Airway epithelial cell (primary cell): ENCODE results near the gene PLEKHH3. TPM values are rescaled to one million over a fixed set of nuclear protein-coding genes. Genes with fewer than 3 reads are reported as not detected.

Experiments used
- total RNA-seq: library from RNA; depleted of rRNA; stranded (reverse); fragments of >200 nt; gene quantifications from 2 replicates; pipeline ENCODE4 v1.2.3, GENCODE V29; 2015

PLEKHH3 gene
- total RNA-seq = 49.8 and 55.3 TPM in 2 replicates

GRCh38 chr17:42676424-42677011 lies at the start of gene PLEKHH3:
TSS of gene PLEKHH3 (minus strand) at chr17:42676994. CDS start at chr17:42676563, 431 bp downstream.

GRCh38 chr17:42681976-42682721 lies 5.4 kb upstream of the PLEKHH3 start, which contains the start of gene CNTNAP1:
TSS of gene CNTNAP1 (plus strand) at chr17:42682531. CDS start at chr17:42682830, 299 bp downstream.

DNA sequence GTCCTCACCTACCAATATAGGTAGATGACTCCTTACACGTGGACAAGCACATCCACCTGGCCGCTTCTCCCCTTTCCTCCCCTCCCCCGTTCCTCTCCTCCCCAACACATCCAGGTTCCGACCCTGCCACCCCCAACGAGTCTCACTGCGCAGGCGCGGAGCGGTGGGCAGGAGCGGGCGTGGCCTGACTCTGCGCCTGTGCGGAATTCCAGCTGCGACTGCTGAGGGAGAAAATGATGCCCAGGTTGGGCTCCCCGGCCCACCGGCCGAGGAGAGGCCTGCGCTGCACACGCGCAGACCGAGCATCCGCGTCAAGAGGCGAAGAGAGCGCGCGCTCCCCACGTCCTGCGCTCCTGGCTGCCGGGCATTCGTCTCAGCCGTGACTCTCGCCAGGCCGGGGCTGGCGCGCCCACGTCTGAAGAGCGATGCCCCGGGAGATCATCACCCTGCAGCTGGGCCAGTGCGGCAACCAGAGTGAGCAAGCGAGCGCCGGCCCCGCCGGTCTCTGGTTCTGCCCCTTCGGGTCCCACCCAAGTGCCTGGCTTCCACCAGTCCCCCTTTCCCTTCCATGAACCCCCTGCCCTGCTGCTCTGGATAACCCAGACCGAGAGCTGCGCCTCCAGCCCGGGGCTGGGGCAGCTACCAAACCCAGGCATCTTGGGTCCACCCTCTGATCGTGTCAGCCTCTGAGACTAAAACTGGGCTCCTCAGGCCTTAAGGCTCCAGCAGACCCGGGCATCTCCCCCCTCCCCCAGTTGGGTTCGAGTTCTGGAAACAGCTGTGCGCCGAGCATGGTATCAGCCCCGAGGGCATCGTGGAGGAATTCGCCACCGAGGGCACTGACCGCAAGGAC lies 17.5 kb downstream of the PLEKHH3 start, which contains the start of gene TUBG2:
Gene TUBG2, plus strand, starts transcription at position 206 of the 853 bp plus-strand sequence. Its CDS starts 220 bp downstream, at position 426.

Other genes starting within 250 kb of the PLEKHH3 start
- gene ATP6V0A1, start 218.1 kb downstream of the PLEKHH3 start, total RNA-seq = 48.5 and 54.6 TPM in 2 replicates
- gene NAGLU, start 140.8 kb downstream of the PLEKHH3 start, total RNA-seq = 19.6 and 25.0 TPM in 2 replicates
- gene HSD17B1, start 124.1 kb downstream of the PLEKHH3 start, total RNA-seq = 5.7 and 9.3 TPM in 2 replicates
- gene COASY, start 114.8 kb downstream of the PLEKHH3 start, total RNA-seq = 45.0 and 59.5 TPM in 2 replicates
- gene MLX, start 109.9 kb downstream of the PLEKHH3 start, total RNA-seq = 21.3 and 33.7 TPM in 2 replicates
- gene PSMC3IP, start 99.3 kb downstream of the PLEKHH3 start, total RNA-seq = 9.8 and 13.4 TPM in 2 replicates
- 47.0 and 57.5 TPM in 2 replicates for gene RETREG3, start 67.6 kb downstream of the PLEKHH3 start, total RNA-seq
- gene TUBG1, start 67.3 kb downstream of the PLEKHH3 start, total RNA-seq = 90.4 and 130 TPM in 2 replicates
- gene TUBG2, start 17.7 kb downstream of the PLEKHH3 start, total RNA-seq = 8.5 and 9.0 TPM in 2 replicates
- 0.19 and 0.28 TPM in 2 replicates for gene CCR10, start 4.8 kb upstream of the PLEKHH3 start, total RNA-seq
- gene CNTNAP1, start 5.5 kb upstream of the PLEKHH3 start, total RNA-seq = 4.1 and 4.2 TPM in 2 replicates
- 9.0 and 10.4 TPM in 2 replicates for gene EZH1, start 68.0 kb upstream of the PLEKHH3 start, total RNA-seq
- gene RAMP2, start 84.2 kb upstream of the PLEKHH3 start, total RNA-seq = 0.49 TPM in 1 of 2 replicates, not detected in the other
- gene VPS25, start 96.5 kb upstream of the PLEKHH3 start, total RNA-seq = 98.8 and 108 TPM in 2 replicates
- gene WNK4, start 103.6 kb upstream of the PLEKHH3 start, total RNA-seq = 0.09 TPM in 1 of 2 replicates, not detected in the other
- 78.8 and 81.6 TPM in 2 replicates for gene COA3, start 121.7 kb upstream of the PLEKHH3 start, total RNA-seq
- gene CNTD1, start 121.9 kb upstream of the PLEKHH3 start, total RNA-seq = 0.07 TPM in 1 of 2 replicates, not detected in the other
- 76.7 and 84.6 TPM in 2 replicates for gene BECN1, start 147.3 kb upstream of the PLEKHH3 start, total RNA-seq
- 122 and 130 TPM in 2 replicates for gene PSME3, start 156.4 kb upstream of the PLEKHH3 start, total RNA-seq
- 0.14 and 0.92 TPM in 2 replicates for gene AOC2, start 167.6 kb upstream of the PLEKHH3 start, total RNA-seq
- under 0.01 and 0.07 TPM in 2 replicates for gene AOC3, start 174.2 kb upstream of the PLEKHH3 start, total RNA-seq
- gene G6PC1, start 223.8 kb upstream of the PLEKHH3 start, total RNA-seq = not detected in 2 replicates